Uterus (tissue), 4 donors: Measurements from ENCODE around the gene TBRG4. TPM values are rescaled to one million over a fixed set of nuclear protein-coding genes. Genes with fewer than 3 reads are reported as not detected.

ENCODE experiments used
- DNase-seq, 2 donors: peaks; one replicate each; pipeline ENCODE4 v3.0.0-alpha.2; 2019 to 2020
- H3K27ac ChIP-seq, 2 donors: fragments of 200-600 bp; sonication (generic); 1 replicate in 1 of 2; 2 replicates in 1 of 2; pipeline ENCODE4 v1.5.1; 2016 to 2018
- H3K27me3 ChIP-seq, 2 donors: fragments of 200-600 bp; sonication (generic); one replicate each; pipeline ENCODE4 v1.5.1; 2018 to 2019; ENCODE audit warnings: control low read depth in 1 of 2
- H3K36me3 ChIP-seq, 2 donors: fragments of 200-600 bp; sonication (generic); one replicate each; pipeline ENCODE4 v1.5.1; 2019; ENCODE audit warnings: control low read depth in 1 of 2
- H3K4me1 ChIP-seq, 2 donors: fragments of 200-600 bp; sonication (generic); one replicate each; pipeline ENCODE4 v1.5.1; 2018 to 2019; ENCODE audit warnings: control low read depth in 1 of 2
- H3K4me3 ChIP-seq, 2 donors: fragments of 200-600 bp; sonication (generic); 1 replicate in 1 of 2; 2 replicates in 1 of 2; pipeline ENCODE4 v1.5.1; 2018 to 2019; ENCODE audit warnings: mild to moderate bottlenecking in 1 of 2
- H3K9me3 ChIP-seq, 2 donors: fragments of 200-600 bp; sonication (generic); one replicate each; pipeline ENCODE4 v1.5.1; 2019; ENCODE audit warnings: control low read depth in 1 of 2
- CTCF ChIP-seq, 4 experiments: fragments of 200-600 bp in 2 of 4; fragments of 450-650 bp in 2 of 4; sonication (generic) in 2 of 4; IDR thresholded peaks; one replicate each; pipeline ENCODE4 v1.5.1; 2016 to 2019; ENCODE audit warnings: antibody characterized with exemption in 4 of 4, mild to moderate bottlenecking in 2 of 4, moderate library complexity in 1 of 4
- POLR2A ChIP-seq, 2 donors: fragments of 450-650 bp; IDR thresholded peaks; one replicate each; pipeline ENCODE4 v1.6.1; 2016; ENCODE audit warnings: antibody characterized with exemption in 2 of 2, mild to moderate bottlenecking in 1 of 2, moderate library complexity in 1 of 2
- intact Hi-C: fragments of 100-400 bp; cut with DNase I; formaldehyde crosslinking; loops from one replicate; pipeline ENCODE4 v1.15.1; 2023; ENCODE audit warnings: low total_unique reads
- small RNA-seq: library from RNA; depleted of rRNA; stranded (forward); fragments of <200 nt; gene quantifications from one replicate; pipeline ENCODE3, GENCODE V24; 2016
- total RNA-seq, 4 donors: library from RNA; depleted of rRNA in 3 of 4; stranded (reverse); fragments of >200 nt in 3 of 4; gene quantifications; one replicate each; pipeline versions ENCODE4 v1.1.0 to v1.2.4, GENCODE V29; 2014 to 2023
- donor health status: DM: yes; HTN: yes; CAD: no.

TBRG4 gene
- total RNA-seq, 4 donors from 2014 or later, result 7.4 to 51.2 (median 42.5) TPM

DNA sequence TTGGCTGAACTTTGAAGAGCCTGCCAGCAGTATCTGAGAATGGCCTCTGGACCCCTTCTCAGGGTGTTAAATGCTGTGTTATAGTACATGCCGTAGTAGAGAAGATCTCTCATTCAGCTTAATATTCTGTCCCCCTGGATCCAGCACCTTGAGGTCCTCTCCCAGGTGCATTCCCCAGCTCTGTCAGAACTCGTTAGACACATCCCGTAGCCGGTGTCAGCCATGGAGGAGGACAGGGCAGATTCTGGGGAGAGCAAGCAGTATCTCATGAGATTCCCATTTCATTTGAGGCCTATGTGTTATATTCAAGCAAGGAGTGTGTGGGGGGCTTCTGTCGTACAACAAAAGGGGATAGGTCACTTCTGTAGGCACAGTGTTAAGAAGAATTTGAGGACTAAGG lies 57.6 kb downstream of the TBRG4 start:
- Histone ChIP-seq H3K27me3 (no peaks in the 10 kb centered on the region), H3K4me1 (no peaks in the 10 kb centered on the region), H3K36me3 (no peaks in the 10 kb centered on the region), H3K27ac (no peak overlapping the region), H3K9me3 (no peaks in the 10 kb centered on the region), H3K4me3 (no peak overlapping the region)
- intact Hi-C loops, result no loop called here
- TF ChIP-seq POLR2A (IDR thresholded peaks at IDR 0.05), result no peak
- TF ChIP-seq CTCF (IDR thresholded peaks at IDR 0.05), result no peak
- no peak for DNase-seq

DNA sequence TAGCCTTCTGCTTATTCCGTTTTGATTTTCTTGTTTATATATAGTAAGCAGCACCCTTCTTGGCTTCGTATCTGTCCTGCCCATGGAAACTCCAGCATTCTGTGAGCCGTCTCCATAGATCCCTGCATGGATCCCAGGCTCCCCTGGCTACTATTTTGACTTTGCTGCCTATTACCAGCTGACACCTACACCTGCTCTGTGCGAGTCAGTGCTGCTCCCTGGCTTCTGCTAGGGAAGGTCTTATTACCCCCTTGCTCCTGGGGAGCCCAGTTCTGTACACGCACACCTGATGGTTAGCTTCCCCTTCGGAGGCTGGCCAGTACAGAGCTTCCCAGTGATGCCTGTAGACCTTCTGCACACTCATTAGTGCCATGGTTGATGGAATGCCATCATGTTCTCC lies 58.1 kb downstream of the TBRG4 start:
- no peaks in the 10 kb centered on the region for H3K4me1 ChIP-seq
- no peaks in the 10 kb centered on the region for H3K27me3 ChIP-seq
- no peaks in the 10 kb centered on the region for H3K36me3 ChIP-seq
- intact Hi-C loops, result no loop called here
- no peak for DNase-seq
- TF ChIP-seq POLR2A (IDR thresholded peaks at IDR 0.05) (no peak), CTCF (IDR thresholded peaks at IDR 0.05) (no peak)
- no peak overlapping the region for H3K27ac ChIP-seq
- no peaks in the 10 kb centered on the region for H3K9me3 ChIP-seq
- H3K4me3 ChIP-seq, result no peak overlapping the region

DNA sequence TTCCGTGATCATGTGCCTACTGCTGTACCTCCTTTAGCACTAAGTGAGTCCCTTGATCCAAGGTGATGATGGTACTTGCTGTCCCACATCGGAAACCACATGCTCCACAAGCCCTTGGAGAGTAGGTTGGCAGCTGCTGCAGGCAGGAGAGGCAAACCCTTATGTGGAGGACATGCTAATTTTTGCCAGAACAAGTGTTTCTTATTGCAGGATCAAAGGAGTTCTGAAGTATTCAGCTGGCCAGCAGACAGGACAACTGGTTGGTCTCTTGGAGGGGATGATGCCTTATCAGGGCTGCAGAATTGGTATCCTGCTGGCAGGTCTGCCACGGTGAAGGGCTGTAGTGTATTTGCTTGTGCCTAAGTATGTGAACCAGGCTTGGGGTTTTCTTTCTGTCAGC lies 59.5 kb downstream of the TBRG4 start:
- no peaks in the 10 kb centered on the region for H3K27me3 ChIP-seq
- no peaks in the 10 kb centered on the region for H3K4me1 ChIP-seq
- TF ChIP-seq CTCF (IDR thresholded peaks at IDR 0.05), result no peak
- intact Hi-C loops, result no loop called here
- DNase-seq, result no peak
- H3K4me3 ChIP-seq, result no peak overlapping the region
- H3K9me3 ChIP-seq, result no peaks in the 10 kb centered on the region
- no peaks in the 10 kb centered on the region for H3K36me3 ChIP-seq
- no peak overlapping the region for H3K27ac ChIP-seq

- H3K4me3 ChIP-seq, result no peak overlapping the region
- TF ChIP-seq POLR2A (IDR thresholded peaks at IDR 0.05) (no peak), CTCF (IDR thresholded peaks at IDR 0.05) (no peak)
- H3K4me1 ChIP-seq, result no peaks in the 10 kb centered on the region
- no peak overlapping the region for H3K27ac ChIP-seq
- H3K27me3 ChIP-seq, result no peaks in the 10 kb centered on the region
- no peaks in the 10 kb centered on the region for H3K36me3 ChIP-seq
- intact Hi-C loops, result no loop called here
- no peaks in the 10 kb centered on the region for H3K9me3 ChIP-seq
- no peak for DNase-seq
Measured at GRCh38 chr7:45050198-45050597, 61.3 kb downstream of the TBRG4 start.

Small RNAs within 50 kb of the gene (small RNA-seq; reads per million reads assigned to genes)
- gene SNORA5A (2.2 reads per million, percentile 76 among the genes with 10 or more reads in this experiment), gene SNORA5B (not detected), gene SNORA5C (67.5 reads per million, percentile 93 among the genes with 10 or more reads in this experiment)

Other genes starting within 250 kb of the TBRG4 start
- 10 to 100 TPM; 13.8 to 63.0 (median 24.5) TPM for gene PURB, start 226.2 kb downstream of the TBRG4 start, total RNA-seq
- gene MYO1G, start 132.7 kb downstream of the TBRG4 start, total RNA-seq, result 1 to 10 TPM in 3 of 4 donors, under 1 TPM in 1; 0.59 to 3.1 (median 1.2) TPM
- gene CCM2, start 111.5 kb downstream of the TBRG4 start, total RNA-seq, result 10 to 100 TPM in 3 of 4 donors, 1 to 10 TPM in 1; 7.6 to 70.2 (median 33.6) TPM
- gene NACAD, start 22.7 kb downstream of the TBRG4 start, total RNA-seq, result 10 to 100 TPM in 1 of 4 donors, 1 to 10 TPM in 2, under 1 TPM in 1; 0.51 to 26.9 (median 5.4) TPM
- 100 to 1,000 TPM in 1 of 4 donors, 10 to 100 TPM in 3; 11.9 to 182 (median 57.5) TPM for gene RAMP3, start 46.1 kb upstream of the TBRG4 start, total RNA-seq